Loucy (cell line): ENCODE data around the gene FOXP1.

ENCODE experiments used
- CTCF ChIP-seq: fragments of 200-600 bp; sonication (generic); conservative IDR thresholded peaks from 2 replicates; pipeline ENCODE4 v1.5.1; 2014; ENCODE audit warnings: mild to moderate bottlenecking, antibody characterized with exemption, low read length
- EZH2phosphoT487 ChIP-seq: fragments of 200-600 bp; IDR thresholded peaks from 2 replicates; pipeline ENCODE4 v1.6.1; 2018; ENCODE audit warnings: antibody characterized with exemption, mild to moderate bottlenecking, moderate library complexity, borderline replicate concordance

GRCh38 chr3:71124048-71124447 is 459.5 kb downstream of the FOXP1 start:
- TF ChIP-seq CTCF (no peak), EZH2phosphoT487 (no peak)
